Natural killer cell treated with Interleukin-12 subunit alpha and Interleukin-12 subunit beta and Interleukin-15 and Interleukin-18, amount 100 ng/mL, for 72 hours (primary cell): Measurements from ENCODE around the gene RND2. TPM values are rescaled to one million over a fixed set of nuclear protein-coding genes. Genes with fewer than 3 reads are reported as not detected.
A peak's percentile ranks its signal among the peaks of the same experiment; 100 is the strongest.
"Not testable (repeated sequence)": the region's sequence is repeated elsewhere in the genome, so short reads cannot be mapped to it uniquely, and the experiment has no call there.

Source experiments
- ATAC-seq, 2 donors: fragments of 150-1000 bp; cut with Tn5 transposase in 1 of 2; sonication (Bioruptor Pico), chemical (Tn5 transposase) in 1 of 2; 2 replicates each; pipeline ENCODE4 v1.10.0; 2021
- DNase-seq: peaks from one replicate; pipeline ENCODE4 v3.0.0; 2022; ENCODE audit warnings: low spot score
- H3K27ac Mint-ChIP-seq, 2 donors: 1 replicate in 1 of 2; 2 replicates in 1 of 2; pipeline ENCODE4 v1.8.0; 2022; ENCODE audit warnings: mixed read lengths in 2 of 2, mild to moderate bottlenecking in 1 of 2, moderate library complexity in 1 of 2
- H3K27me3 Mint-ChIP-seq, 2 donors: 1 replicate in 1 of 2; 2 replicates in 1 of 2; pipeline ENCODE4 v1.8.0; 2022; ENCODE audit warnings: mixed read lengths in 2 of 2
- H3K36me3 Mint-ChIP-seq: one replicate; pipeline ENCODE4 v1.8.0; 2022; ENCODE audit warnings: mixed read lengths
- H3K4me1 Mint-ChIP-seq, 2 donors: 1 replicate in 1 of 2; 2 replicates in 1 of 2; pipeline ENCODE4 v1.8.0; 2022; ENCODE audit warnings: low read depth in 2 of 2, mixed read lengths in 2 of 2, mild to moderate bottlenecking in 1 of 2
- H3K4me3 Mint-ChIP-seq: one replicate; pipeline ENCODE4 v1.8.0; 2022; ENCODE audit warnings: mixed read lengths
- H3K9me3 Mint-ChIP-seq: 2 replicates; pipeline ENCODE4 v1.8.0; 2022; ENCODE audit warnings: mixed read lengths
- total RNA-seq, 2 donors: library from RNA; stranded (reverse); gene quantifications; one replicate each; pipeline ENCODE4 v1.2.3, GENCODE V29; 2022

RND2 gene
- total RNA-seq, 2 donors from 2014 or later = not detected

DNA sequence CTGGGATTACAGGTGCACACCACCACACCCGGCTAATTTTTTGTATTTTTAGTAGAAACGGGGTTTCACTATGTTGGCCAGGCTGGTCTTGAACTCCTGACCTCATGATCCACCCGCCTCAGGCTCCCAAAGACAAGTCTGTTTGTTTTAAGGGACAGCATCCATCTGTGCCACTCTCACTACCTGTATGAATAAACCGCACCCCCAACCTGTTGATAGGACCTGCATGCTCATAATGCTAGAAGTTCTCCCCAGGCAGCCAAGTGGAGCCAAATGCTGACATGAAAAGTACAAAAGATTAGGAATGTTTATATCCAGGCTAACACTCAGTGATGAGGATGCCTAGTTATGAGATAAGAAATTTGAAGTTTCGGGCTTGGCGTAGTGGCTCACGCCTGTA is 28.0 kb downstream of the RND2 start:
- not testable (repeated sequence) for H3K36me3 Mint-ChIP-seq, H3K4me3 Mint-ChIP-seq, H3K27ac Mint-ChIP-seq, H3K9me3 Mint-ChIP-seq, DNase-seq, H3K4me1 Mint-ChIP-seq, ATAC-seq, H3K27me3 Mint-ChIP-seq

DNA sequence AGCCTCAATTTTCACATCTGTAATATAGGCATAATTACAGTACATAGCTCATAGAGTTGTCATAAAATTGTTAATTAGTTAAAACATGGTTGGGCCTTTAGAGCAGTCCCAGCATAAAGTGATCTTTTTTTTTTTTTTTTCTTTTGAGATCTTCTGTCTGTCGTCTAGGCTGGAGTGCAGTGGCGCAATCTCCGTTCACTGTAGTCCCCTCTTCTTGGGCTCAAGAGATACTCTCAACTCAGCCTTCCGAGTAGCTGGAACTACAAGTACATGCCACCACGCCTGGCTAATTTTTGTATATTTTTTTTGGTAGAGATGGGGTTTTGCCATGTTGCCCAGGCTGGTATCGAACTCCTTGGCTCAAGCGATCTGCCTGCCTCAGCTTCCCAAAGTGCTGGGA is 31.0 kb downstream of the RND2 start:
- Mint-ChIP-seq H3K4me1 (no peaks in the 10 kb centered on the region), H3K4me3 (no peak overlapping the region), H3K36me3 (peaks cover 6% of the 10 kb centered on the region), H3K9me3 (no peaks in the 10 kb centered on the region), H3K27me3 (no peaks in the 10 kb centered on the region), H3K27ac (no peak overlapping the region)
- ATAC-seq (no peak), DNase-seq (no peak)

DNA sequence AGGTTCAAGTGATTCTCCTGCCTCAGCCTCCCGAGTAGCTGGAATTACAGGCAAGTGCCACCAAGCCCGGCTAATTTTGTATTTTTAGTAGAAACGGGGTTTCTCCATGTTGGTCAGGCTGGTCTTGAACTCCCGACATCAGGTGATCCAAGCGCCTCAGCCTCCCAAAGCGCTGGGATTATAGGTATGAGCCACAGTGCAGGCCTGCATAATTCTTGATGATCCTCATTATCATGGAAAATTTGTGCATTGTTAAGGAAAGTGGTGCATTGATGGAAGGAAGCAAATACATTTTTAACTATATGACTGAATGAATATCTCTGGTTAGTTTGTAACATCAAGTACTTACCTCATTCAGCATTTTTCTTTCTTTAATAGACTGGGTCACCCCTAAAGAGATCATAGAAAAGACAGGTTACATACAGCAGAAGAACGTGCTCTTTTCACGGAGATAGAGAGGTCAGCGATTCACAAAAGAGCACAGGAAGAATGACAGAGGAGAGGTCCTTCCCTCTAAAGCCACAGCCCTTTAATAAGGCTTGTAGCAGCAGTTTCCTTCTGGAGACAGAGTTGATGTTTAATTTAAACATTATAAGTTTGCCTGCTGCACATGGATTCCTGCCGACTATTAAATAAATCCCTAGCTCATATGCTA is 38.1 kb downstream of the RND2 start:
- H3K9me3 Mint-ChIP-seq = no peaks in the 10 kb centered on the region
- H3K36me3 Mint-ChIP-seq = peaks cover 4% of the 10 kb centered on the region
- no peak overlapping the region for H3K27ac Mint-ChIP-seq
- no peak for ATAC-seq
- H3K27me3 Mint-ChIP-seq = no peaks in the 10 kb centered on the region
- H3K4me3 Mint-ChIP-seq = no peak overlapping the region
- H3K4me1 Mint-ChIP-seq = no peaks in the 10 kb centered on the region
- DNase-seq = no peak

DNA sequence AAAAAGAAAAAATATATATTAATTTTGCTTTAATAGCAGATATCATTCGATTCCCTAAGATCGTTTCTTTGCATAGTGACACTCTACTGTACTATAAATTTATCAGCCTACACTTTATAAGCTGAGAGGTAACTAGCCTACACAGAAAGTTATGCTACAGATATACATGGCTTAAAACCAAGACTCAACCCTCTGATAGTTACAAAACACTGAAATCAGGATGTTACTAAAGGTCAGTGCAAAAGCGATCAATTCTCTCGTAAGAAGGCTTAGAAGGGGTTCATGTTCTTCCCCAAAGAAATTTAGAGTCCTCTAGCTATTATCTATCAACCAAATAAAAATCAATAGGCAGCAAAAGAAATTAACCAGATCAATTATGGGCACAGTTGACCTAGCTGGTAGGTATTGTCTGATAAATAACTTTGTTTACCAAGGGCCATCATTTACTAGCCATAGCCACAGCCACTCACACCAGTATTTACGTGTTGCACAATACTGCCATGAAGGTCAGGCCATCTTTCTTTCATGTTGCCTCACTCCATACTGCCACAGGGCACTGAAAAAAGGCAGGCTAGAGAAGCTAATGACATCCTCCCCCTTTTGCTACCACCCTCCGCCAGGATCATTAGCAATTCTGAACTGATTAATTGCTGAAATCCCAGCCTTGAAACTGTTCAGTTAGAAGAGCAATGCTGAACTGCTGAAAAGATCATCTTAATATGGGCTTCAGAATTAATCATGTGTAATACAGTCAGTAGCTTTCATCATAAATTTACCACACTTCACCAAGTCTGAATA is 43.7 kb downstream of the RND2 start:
- Mint-ChIP-seq H3K4me1 (no peaks in the 10 kb centered on the region), H3K36me3 (peaks cover 4% of the 10 kb centered on the region), H3K27me3 (no peaks in the 10 kb centered on the region), H3K27ac (no peak overlapping the region), H3K4me3 (no peak overlapping the region), H3K9me3 (no peaks in the 10 kb centered on the region)
- ATAC-seq (no peak), DNase-seq (no peak)

DNA sequence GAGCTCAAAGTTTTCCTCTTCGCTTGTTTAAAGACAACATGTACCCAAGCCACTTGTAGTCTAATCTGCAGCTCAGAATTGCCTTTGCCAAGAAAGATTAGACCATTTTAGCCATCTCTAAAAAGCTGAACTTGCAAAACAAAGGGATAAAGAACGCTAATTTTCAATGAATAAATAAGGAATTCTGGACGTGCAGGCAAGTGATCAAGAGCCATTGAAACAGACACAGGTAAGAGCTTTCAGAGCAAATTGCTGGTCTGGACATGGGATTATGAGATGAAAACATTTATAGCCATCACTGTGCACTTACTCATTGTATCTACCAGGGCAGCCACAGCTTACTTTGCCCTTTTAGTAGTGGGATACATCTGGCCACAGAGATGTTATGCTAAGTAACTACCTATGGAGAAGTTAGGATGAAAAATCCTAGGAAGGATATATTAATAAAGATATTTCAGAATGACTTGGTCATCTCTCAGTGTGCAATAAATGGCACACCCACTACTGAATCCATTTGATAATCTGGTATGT is 44.4 kb downstream of the RND2 start:
- ATAC-seq (no peak), DNase-seq (no peak)
- no peak overlapping the region for H3K27ac Mint-ChIP-seq
- no peaks in the 10 kb centered on the region for H3K27me3 Mint-ChIP-seq
- H3K4me3 Mint-ChIP-seq = no peak overlapping the region
- peaks cover 4% of the 10 kb centered on the region for H3K36me3 Mint-ChIP-seq
- H3K4me1 Mint-ChIP-seq = no peaks in the 10 kb centered on the region
- no peaks in the 10 kb centered on the region for H3K9me3 Mint-ChIP-seq

DNA sequence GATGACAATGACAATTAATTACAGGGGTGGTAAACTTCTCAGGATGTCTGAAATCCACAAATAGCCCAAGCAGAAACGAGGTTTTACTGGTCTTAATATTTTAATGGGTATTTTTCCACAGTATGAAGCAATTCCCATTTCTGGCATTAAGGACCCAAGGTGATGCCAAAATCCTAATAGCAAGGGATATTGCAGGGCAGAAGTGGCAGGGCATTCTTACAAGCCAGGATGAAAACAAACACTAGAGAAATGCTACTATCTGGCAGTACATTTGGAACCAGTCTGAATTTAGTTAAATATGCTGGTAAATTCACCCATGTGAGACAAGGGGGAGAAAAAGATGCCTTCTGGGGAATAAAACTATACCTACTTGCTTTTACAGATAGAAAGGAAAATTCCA is 45.2 kb downstream of the RND2 start:
- Mint-ChIP-seq H3K9me3 (no peaks in the 10 kb centered on the region), H3K4me3 (no peak overlapping the region), H3K27ac (no peak overlapping the region), H3K4me1 (no peaks in the 10 kb centered on the region), H3K36me3 (peaks cover 4% of the 10 kb centered on the region), H3K27me3 (no peaks in the 10 kb centered on the region)
- no peak for DNase-seq
- ATAC-seq = no peak

DNA sequence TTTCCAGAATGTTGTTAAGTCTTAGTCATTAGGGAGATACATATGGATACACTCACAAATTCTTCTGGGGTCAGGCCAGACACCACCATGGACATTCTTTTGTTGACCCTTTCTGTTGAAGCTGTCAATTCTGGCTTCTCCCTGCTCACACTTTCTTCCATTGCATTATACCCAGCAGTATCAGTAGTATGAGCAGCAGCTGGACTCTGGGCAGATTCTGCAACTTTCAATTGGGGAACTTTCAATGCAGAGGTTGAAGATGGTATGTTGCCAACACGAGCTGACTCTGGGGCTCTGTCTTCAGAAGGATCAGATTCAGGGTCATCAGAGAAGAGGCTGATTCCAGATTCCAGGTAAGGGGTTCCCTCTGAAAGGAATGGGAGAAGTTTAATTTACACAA is 45.8 kb downstream of the RND2 start:
- Mint-ChIP-seq H3K27me3 (no peaks in the 10 kb centered on the region), H3K4me1 (no peaks in the 10 kb centered on the region), H3K27ac (no peak overlapping the region), H3K9me3 (no peaks in the 10 kb centered on the region), H3K36me3 (peaks cover 1% of the 10 kb centered on the region), H3K4me3 (no peak overlapping the region)
- ATAC-seq (no peak), DNase-seq (no peak)

DNA sequence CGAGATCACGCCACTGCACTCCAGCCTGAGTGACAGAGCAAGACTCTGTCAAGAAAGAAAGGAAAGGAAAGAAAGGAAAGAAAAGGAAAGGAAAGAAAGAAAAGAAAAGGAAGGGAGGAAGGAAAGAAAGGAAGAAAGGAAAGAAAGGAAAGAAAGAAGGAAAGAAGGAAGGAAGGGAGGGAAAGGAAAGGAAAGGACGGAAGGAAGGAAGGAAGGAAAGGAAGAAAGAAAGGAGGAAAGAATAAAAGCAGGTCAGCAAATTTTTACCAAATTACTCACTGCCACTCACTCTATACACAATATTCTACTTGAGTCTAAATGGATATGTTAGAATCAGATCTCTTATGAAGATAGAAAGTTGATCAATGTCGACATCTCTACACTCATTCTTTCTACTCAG is 49.8 kb downstream of the RND2 start:
- Mint-ChIP-seq H3K36me3 (no peaks in the 10 kb centered on the region), H3K4me3 (no peak overlapping the region), H3K4me1 (no peaks in the 10 kb centered on the region), H3K27me3 (no peaks in the 10 kb centered on the region), H3K27ac (no peak overlapping the region), H3K9me3 (no peaks in the 10 kb centered on the region)
- DNase-seq (no peak), ATAC-seq (no peak)

DNA sequence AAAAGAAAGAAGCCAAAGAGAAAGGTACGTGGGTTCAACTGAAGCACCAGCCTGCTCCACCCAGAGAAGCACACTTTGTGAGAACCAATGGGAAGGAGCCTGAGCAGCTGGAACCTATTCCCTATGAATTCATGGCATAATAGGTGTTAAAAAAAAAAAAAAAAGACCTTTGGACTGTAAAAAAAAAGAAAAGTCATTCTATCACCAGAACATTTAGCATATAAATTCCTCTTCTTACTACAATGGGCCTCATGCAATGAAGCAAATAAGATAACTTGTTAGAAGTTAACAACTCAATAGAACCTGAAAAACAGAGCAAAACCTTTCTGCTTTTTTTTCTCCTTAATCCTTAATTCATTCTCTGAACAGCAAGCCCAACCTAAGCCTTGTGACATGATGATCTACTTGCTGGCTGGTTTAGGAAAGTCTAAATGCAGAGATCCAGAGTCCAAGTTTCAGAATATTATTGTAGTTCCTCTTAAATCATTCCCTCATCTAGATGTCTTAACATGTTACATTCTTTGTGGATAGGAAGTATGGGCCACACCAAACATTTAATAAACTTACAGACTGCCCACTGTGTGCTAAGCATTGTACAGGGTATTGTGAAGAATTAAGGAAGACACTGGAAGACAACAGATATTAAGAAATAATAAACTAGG is 54.7 kb downstream of the RND2 start:
- ATAC-seq (no peak), DNase-seq (no peak)
- H3K4me3 Mint-ChIP-seq = no peak overlapping the region
- H3K36me3 Mint-ChIP-seq = peaks cover 4% of the 10 kb centered on the region
- no peaks in the 10 kb centered on the region for H3K9me3 Mint-ChIP-seq
- peak overlapping the region in 1 of 2 donors; percentile 47 for H3K27ac Mint-ChIP-seq
- H3K27me3 Mint-ChIP-seq = no peaks in the 10 kb centered on the region
- no peaks in the 10 kb centered on the region for H3K4me1 Mint-ChIP-seq

Other genes with a start within 250 kb of the RND2 start
- gene WNK4, start 244.6 kb upstream of the RND2 start, total RNA-seq = under 1 TPM; 0.10 to 0.28 TPM
- 10 to 100 TPM; 41.6 to 48.0 TPM for gene COA3, start 226.5 kb upstream of the RND2 start, total RNA-seq
- not detected for gene CNTD1, start 226.4 kb upstream of the RND2 start, total RNA-seq
- gene BECN1, start 200.9 kb upstream of the RND2 start, total RNA-seq = 100 to 1,000 TPM; 106 to 134 TPM
- 100 to 1,000 TPM; 152 to 251 TPM for gene PSME3, start 191.8 kb upstream of the RND2 start, total RNA-seq
- gene AOC2, start 180.7 kb upstream of the RND2 start, total RNA-seq = 1 to 10 TPM; 3.5 to 5.3 TPM
- gene AOC3, start 174.0 kb upstream of the RND2 start, total RNA-seq = 1 to 10 TPM; 1.8 to 2.7 TPM
- not detected for gene G6PC1, start 124.4 kb upstream of the RND2 start, total RNA-seq
- 100 to 1,000 TPM in 1 of 2 donors, 10 to 100 TPM in 1; 62.4 to 102 TPM for gene AARSD1, start 60.8 kb upstream of the RND2 start, total RNA-seq
- gene PTGES3L, start 45.2 kb upstream of the RND2 start, total RNA-seq = 1 to 10 TPM in 1 of 2 donors, under 1 TPM in 1; 0.55 to 1.3 TPM
- gene RUNDC1, start 44.7 kb upstream of the RND2 start, total RNA-seq = 10 to 100 TPM; 17.9 to 19.0 TPM
- gene RPL27, start 26.8 kb upstream of the RND2 start, total RNA-seq = 100 to 1,000 TPM; 619 to 763 TPM
- gene IFI35, start 18.4 kb upstream of the RND2 start, total RNA-seq = 10 to 100 TPM; 65.0 to 82.7 TPM
- gene VAT1, start 2.8 kb upstream of the RND2 start, total RNA-seq = 10 to 100 TPM in 1 of 2 donors, 1 to 10 TPM in 1; 9.0 to 19.0 TPM
- gene BRCA1, start 100.1 kb downstream of the RND2 start, total RNA-seq = 100 to 1,000 TPM in 1 of 2 donors, 10 to 100 TPM in 1; 41.6 to 111 TPM
- gene NBR1, start 146.0 kb downstream of the RND2 start, total RNA-seq = 10 to 100 TPM; 33.1 to 58.3 TPM
- gene TMEM106A, start 186.6 kb downstream of the RND2 start, total RNA-seq = 10 to 100 TPM; 18.2 to 31.5 TPM
- gene CCDC200, start 203.4 kb downstream of the RND2 start, total RNA-seq = not detected
- 1,000 to 10,000 TPM; 3,257 to 3,900 TPM for gene RNU2-1, start 208.7 kb downstream of the RND2 start, total RNA-seq